ENCODE data around the gene NPAS3.

The NPAS3 gene

GRCh38 chr14:33529787-33530757 is 591.4 kb downstream of the NPAS3 start:
- ATAC-seq (ENCODE audit: low read depth) (no peak), DNase-seq (ENCODE audit: low spot score in 2 of 2) (no peak)
- no peaks in the 10 kb centered on the region for H3K36me3 Mint-ChIP-seq
- no peak overlapping the region for H3K27ac Mint-ChIP-seq
- H3K4me3 Mint-ChIP-seq: no peak overlapping the region
- H3K9me3 Mint-ChIP-seq: peaks cover 2% of the 10 kb centered on the region
- H3K27me3 Mint-ChIP-seq: no peaks in the 10 kb centered on the region
- no peaks in the 10 kb centered on the region for H3K4me1 Mint-ChIP-seq

GRCh38 chr14:33532553-33532952 is 593.9 kb downstream of the NPAS3 start:
- H3K4me1 Mint-ChIP-seq: no peaks in the 10 kb centered on the region
- no peak for ATAC-seq (ENCODE audit: low read depth)
- H3K4me3 Mint-ChIP-seq: no peak overlapping the region
- H3K36me3 Mint-ChIP-seq: no peaks in the 10 kb centered on the region
- no peak overlapping the region for H3K27ac Mint-ChIP-seq
- H3K9me3 Mint-ChIP-seq: no peaks in the 10 kb centered on the region
- no peaks in the 10 kb centered on the region for H3K27me3 Mint-ChIP-seq
- DNase-seq (ENCODE audit: low spot score in 2 of 2): no peak

- H3K4me3 Mint-ChIP-seq: no peak overlapping the region
- ATAC-seq (ENCODE audit: low read depth): no peak
- H3K4me1 Mint-ChIP-seq: no peaks in the 10 kb centered on the region
- no peaks in the 10 kb centered on the region for H3K9me3 Mint-ChIP-seq
- H3K27me3 Mint-ChIP-seq: no peaks in the 10 kb centered on the region
- no peak for DNase-seq (ENCODE audit: low spot score in 2 of 2)
- H3K27ac Mint-ChIP-seq: no peak overlapping the region
- no peaks in the 10 kb centered on the region for H3K36me3 Mint-ChIP-seq
Observed at GRCh38 chr14:33534104-33534503, 595.4 kb downstream of the NPAS3 start.

- ATAC-seq (ENCODE audit: low read depth): no peak
- H3K4me3 Mint-ChIP-seq: no peak overlapping the region
Observed at GRCh38 chr14:33534632-33535031, 596.0 kb downstream of the NPAS3 start.

GRCh38 chr14:33539918-33540357 is 601.3 kb downstream of the NPAS3 start:
- no peaks in the 10 kb centered on the region for H3K27me3 Mint-ChIP-seq
- DNase-seq (ENCODE audit: low spot score in 2 of 2) (no peak), ATAC-seq (ENCODE audit: low read depth) (no peak)
- H3K4me3 Mint-ChIP-seq: no peak overlapping the region
- H3K27ac Mint-ChIP-seq: no peak overlapping the region
- no peaks in the 10 kb centered on the region for H3K9me3 Mint-ChIP-seq
- no peaks in the 10 kb centered on the region for H3K4me1 Mint-ChIP-seq
- no peaks in the 10 kb centered on the region for H3K36me3 Mint-ChIP-seq

More at GRCh38 chr14:33534632-33535031, 596.0 kb downstream of the NPAS3 start:
- no peak for DNase-seq (ENCODE audit: low spot score in 2 of 2)
- Mint-ChIP-seq H3K36me3 (no peaks in the 10 kb centered on the region), H3K4me1 (no peaks in the 10 kb centered on the region), H3K9me3 (no peaks in the 10 kb centered on the region), H3K27ac (no peak overlapping the region), H3K27me3 (no peaks in the 10 kb centered on the region)

GRCh38 chr14:33541171-33541570 is 602.5 kb downstream of the NPAS3 start:
- DNase-seq (ENCODE audit: low spot score in 2 of 2) (no peak), ATAC-seq (ENCODE audit: low read depth) (no peak)
- no peak overlapping the region for H3K27ac Mint-ChIP-seq
- H3K4me3 Mint-ChIP-seq: no peak overlapping the region
- no peaks in the 10 kb centered on the region for H3K9me3 Mint-ChIP-seq
- no peaks in the 10 kb centered on the region for H3K27me3 Mint-ChIP-seq
- no peaks in the 10 kb centered on the region for H3K4me1 Mint-ChIP-seq
- H3K36me3 Mint-ChIP-seq: no peaks in the 10 kb centered on the region

GRCh38 chr14:33542338-33543287 is 603.9 kb downstream of the NPAS3 start:
- ATAC-seq (ENCODE audit: low read depth) (no peak), DNase-seq (ENCODE audit: low spot score in 2 of 2) (no peak)
- Mint-ChIP-seq H3K4me1 (no peaks in the 10 kb centered on the region), H3K9me3 (no peaks in the 10 kb centered on the region), H3K4me3 (no peak overlapping the region), H3K36me3 (no peaks in the 10 kb centered on the region), H3K27ac (no peak overlapping the region), H3K27me3 (no peaks in the 10 kb centered on the region)

GRCh38 chr14:33545696-33546095 is 607.0 kb downstream of the NPAS3 start:
- Mint-ChIP-seq H3K27ac (no peak overlapping the region), H3K4me3 (no peak overlapping the region), H3K4me1 (no peaks in the 10 kb centered on the region), H3K36me3 (no peaks in the 10 kb centered on the region), H3K9me3 (no peaks in the 10 kb centered on the region), H3K27me3 (no peaks in the 10 kb centered on the region)
- no peak for ATAC-seq (ENCODE audit: low read depth)
- no peak for DNase-seq (ENCODE audit: low spot score in 2 of 2)

- H3K4me3 Mint-ChIP-seq: no peak overlapping the region
- H3K27ac Mint-ChIP-seq: no peak overlapping the region
- DNase-seq (ENCODE audit: low spot score in 2 of 2) (no peak), ATAC-seq (ENCODE audit: low read depth) (no peak)
- H3K9me3 Mint-ChIP-seq: no peaks in the 10 kb centered on the region
- H3K27me3 Mint-ChIP-seq: no peaks in the 10 kb centered on the region
- H3K4me1 Mint-ChIP-seq: no peaks in the 10 kb centered on the region
- H3K36me3 Mint-ChIP-seq: no peaks in the 10 kb centered on the region
Observed at GRCh38 chr14:33548606-33549005, 609.9 kb downstream of the NPAS3 start.

GRCh38 chr14:33551963-33552362 is 613.3 kb downstream of the NPAS3 start:
- Mint-ChIP-seq H3K4me1 (no peaks in the 10 kb centered on the region), H3K27me3 (no peaks in the 10 kb centered on the region), H3K36me3 (no peaks in the 10 kb centered on the region), H3K27ac (no peak overlapping the region), H3K9me3 (no peaks in the 10 kb centered on the region), H3K4me3 (no peak overlapping the region)
- ATAC-seq (ENCODE audit: low read depth) (no peak), DNase-seq (ENCODE audit: low spot score in 2 of 2) (no peak)

- H3K27ac Mint-ChIP-seq: no peak overlapping the region
- no peaks in the 10 kb centered on the region for H3K4me1 Mint-ChIP-seq
- H3K4me3 Mint-ChIP-seq: no peak overlapping the region
- no peaks in the 10 kb centered on the region for H3K36me3 Mint-ChIP-seq
- DNase-seq (ENCODE audit: low spot score in 2 of 2): no peak
- H3K9me3 Mint-ChIP-seq: no peaks in the 10 kb centered on the region
- no peaks in the 10 kb centered on the region for H3K27me3 Mint-ChIP-seq
- ATAC-seq (ENCODE audit: low read depth): no peak
Observed at GRCh38 chr14:33553706-33554278, 615.1 kb downstream of the NPAS3 start.

GRCh38 chr14:33554988-33555387 is 616.3 kb downstream of the NPAS3 start:
- Mint-ChIP-seq H3K27ac (no peak overlapping the region), H3K4me1 (no peaks in the 10 kb centered on the region), H3K4me3 (no peak overlapping the region), H3K9me3 (no peaks in the 10 kb centered on the region), H3K27me3 (no peaks in the 10 kb centered on the region), H3K36me3 (no peaks in the 10 kb centered on the region)
- DNase-seq (ENCODE audit: low spot score in 2 of 2) (no peak), ATAC-seq (ENCODE audit: low read depth) (no peak)

GRCh38 chr14:33555710-33556350 is 617.2 kb downstream of the NPAS3 start:
- ATAC-seq (ENCODE audit: low read depth): no peak
- no peak for DNase-seq (ENCODE audit: low spot score in 2 of 2)
- no peaks in the 10 kb centered on the region for H3K27me3 Mint-ChIP-seq
- H3K9me3 Mint-ChIP-seq: no peaks in the 10 kb centered on the region
- no peaks in the 10 kb centered on the region for H3K4me1 Mint-ChIP-seq
- H3K4me3 Mint-ChIP-seq: no peak overlapping the region
- no peak overlapping the region for H3K27ac Mint-ChIP-seq
- H3K36me3 Mint-ChIP-seq: no peaks in the 10 kb centered on the region

Data from memory B cell (primary cell).